Gastroesophageal sphincter (tissue), 3 donors: ENCODE measurements around the gene ARHGEF19.
A peak's percentile ranks its signal among the peaks of the same experiment; 100 is the strongest.

Source experiments
- CTCF ChIP-seq, 4 experiments: fragments of 200-600 bp in 2 of 4; fragments of 450-650 bp in 2 of 4; sonication (generic) in 1 of 4; IDR thresholded peaks; one replicate each; pipeline ENCODE4 v1.5.1; 2017 to 2019; ENCODE audit warnings: antibody characterized with exemption in 4 of 4, mild to moderate bottlenecking in 2 of 4, moderate library complexity in 2 of 4
- POLR2A ChIP-seq, 2 donors: fragments of 450-650 bp; IDR thresholded peaks; one replicate each; pipeline ENCODE4 v1.6.1; 2017; ENCODE audit warnings: antibody characterized with exemption in 2 of 2, mild to moderate bottlenecking in 2 of 2, moderate library complexity in 1 of 2

- no peak for TF ChIP-seq CTCF (IDR thresholded peaks at IDR 0.05)
- TF ChIP-seq POLR2A (IDR thresholded peaks at IDR 0.05): peak in 1 of 2 donors; percentile 44
Measured at GRCh38 chr1:16206547-16207317, 5.7 kb downstream of the ARHGEF19 start.
